Measurements from ENCODE around the gene SCTR. TPM values are rescaled to one million over a fixed set of nuclear protein-coding genes. Genes with fewer than 3 reads are reported as not detected.

The SCTR gene
- total and polyA plus RNA-seq, 2 of the 13 experiments (the other 11 are each of a cell fraction or from before 2014, with no cell fraction given) = not detected

DNA sequence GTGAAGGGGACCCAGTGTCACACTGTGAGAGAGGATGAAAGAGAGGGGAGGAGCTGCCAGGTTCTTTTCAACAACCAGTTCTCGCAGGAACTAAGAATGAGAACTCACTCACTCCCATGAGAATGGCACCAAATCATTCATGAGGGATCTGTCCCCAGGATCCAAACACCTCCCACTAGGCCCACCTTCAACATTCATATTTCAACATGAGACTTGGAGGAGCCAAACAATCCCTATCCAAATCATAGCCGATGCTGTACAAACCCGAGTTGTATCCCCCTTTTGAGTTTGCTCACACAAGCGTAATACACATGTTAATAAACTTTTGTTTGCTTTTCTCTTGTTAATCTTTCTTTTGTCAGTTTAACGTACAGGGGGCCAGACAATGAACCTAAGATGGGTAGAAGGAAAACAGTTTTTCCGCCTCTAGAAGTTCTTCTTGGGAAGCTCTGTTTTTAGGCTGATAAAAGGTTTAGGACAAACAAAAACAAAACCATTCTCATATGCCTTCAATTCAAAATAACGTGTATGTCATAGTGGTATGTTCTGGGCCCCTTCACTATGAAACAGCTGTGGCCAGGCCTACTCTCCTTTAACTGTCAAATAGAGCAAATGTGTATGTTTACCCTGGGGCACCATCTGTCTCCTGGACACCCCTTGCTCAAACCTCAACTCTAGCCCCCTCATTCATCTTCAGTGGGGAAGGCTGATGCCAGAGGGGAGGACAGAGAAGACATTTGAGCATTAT lies 101.7 kb downstream of the SCTR start:
- FAIRE-seq = no peak
- H3K27ac ChIP-seq (ENCODE audit: extremely low read length, insufficient read depth, low read length) = no peak overlapping the region
- intact Hi-C loops (cut with micrococcal nuclease; ENCODE audit: unreplicated experiment) = no loop called here
- no peak for ATAC-seq
- no peaks in the 10 kb centered on the region for H4K20me1 ChIP-seq (ENCODE audit: insufficient read depth, low read length)
- H3K36me3 ChIP-seq (replicated peaks in 1 of 2; ENCODE audit: control insufficient read depth in 1 of 2, insufficient read depth in 2 of 2, low read length in 2 of 2) = no peaks in the 10 kb centered on the region
- POLR2A ChIA-PET = no interaction called here
- H3K79me2 ChIP-seq (ENCODE audit: insufficient read depth, low read length) = no peaks in the 10 kb centered on the region
- H3K4me1 ChIP-seq (ENCODE audit: insufficient read depth, low read length) = peaks cover 89% of the 10 kb centered on the region
- no peaks in the 10 kb centered on the region; a peak in 2 of 5 replicates for H3K27me3 ChIP-seq (ENCODE audit: control insufficient read depth in 1 of 2, insufficient read depth in 2 of 2, low read length in 2 of 2)
- H3K4me2 ChIP-seq (ENCODE audit: low read depth, low read length) = peak overlapping the region; percentile 49
- H3K9me3 ChIP-seq (ENCODE audit: low read length) = peaks cover 12% of the 10 kb centered on the region
- in situ Hi-C loops (cut with HindIII; ENCODE audit: extremely low pct_ligation_motif_present, low pct_unique_long_range_greater_than_20kb) = no loop called here
- no TSS peak for BruUV-seq (replicated peaks)
- no peak overlapping the region for H2AFZ ChIP-seq (ENCODE audit: low read length)
- DNase-seq (ENCODE audit: low spot score) = no peak
- 7% methylated on average over 7 of the region's 7 CpGs for WGBS (ENCODE audit: low lambda C conversion rate)
- CTCF ChIA-PET (ENCODE audit: low intra/inter-chr PET ratio, low total read pairs) = no interaction called here
- H3K4me3 ChIP-seq (replicated peaks in 1 of 3; ENCODE audit: insufficient read depth in 1 of 3, low read depth in 2 of 3, low read length in 3 of 3) = no peak overlapping the region
- no peak overlapping the region; the same call in 1 of the 2 replicates for H3K9ac ChIP-seq (ENCODE audit: insufficient read depth, low read depth, low read length)
- TF ChIP-seq, protein P1, sequence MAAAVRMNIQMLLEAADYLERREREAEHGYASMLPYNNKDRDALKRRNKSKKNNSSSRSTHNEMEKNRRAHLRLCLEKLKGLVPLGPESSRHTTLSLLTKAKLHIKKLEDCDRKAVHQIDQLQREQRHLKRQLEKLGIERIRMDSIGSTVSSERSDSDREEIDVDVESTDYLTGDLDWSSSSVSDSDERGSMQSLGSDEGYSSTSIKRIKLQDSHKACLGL (CRISPR knock-in tag; IDR thresholded peaks at IDR 0.05) = no peak
- TF ChIP-seq, protein P2, sequence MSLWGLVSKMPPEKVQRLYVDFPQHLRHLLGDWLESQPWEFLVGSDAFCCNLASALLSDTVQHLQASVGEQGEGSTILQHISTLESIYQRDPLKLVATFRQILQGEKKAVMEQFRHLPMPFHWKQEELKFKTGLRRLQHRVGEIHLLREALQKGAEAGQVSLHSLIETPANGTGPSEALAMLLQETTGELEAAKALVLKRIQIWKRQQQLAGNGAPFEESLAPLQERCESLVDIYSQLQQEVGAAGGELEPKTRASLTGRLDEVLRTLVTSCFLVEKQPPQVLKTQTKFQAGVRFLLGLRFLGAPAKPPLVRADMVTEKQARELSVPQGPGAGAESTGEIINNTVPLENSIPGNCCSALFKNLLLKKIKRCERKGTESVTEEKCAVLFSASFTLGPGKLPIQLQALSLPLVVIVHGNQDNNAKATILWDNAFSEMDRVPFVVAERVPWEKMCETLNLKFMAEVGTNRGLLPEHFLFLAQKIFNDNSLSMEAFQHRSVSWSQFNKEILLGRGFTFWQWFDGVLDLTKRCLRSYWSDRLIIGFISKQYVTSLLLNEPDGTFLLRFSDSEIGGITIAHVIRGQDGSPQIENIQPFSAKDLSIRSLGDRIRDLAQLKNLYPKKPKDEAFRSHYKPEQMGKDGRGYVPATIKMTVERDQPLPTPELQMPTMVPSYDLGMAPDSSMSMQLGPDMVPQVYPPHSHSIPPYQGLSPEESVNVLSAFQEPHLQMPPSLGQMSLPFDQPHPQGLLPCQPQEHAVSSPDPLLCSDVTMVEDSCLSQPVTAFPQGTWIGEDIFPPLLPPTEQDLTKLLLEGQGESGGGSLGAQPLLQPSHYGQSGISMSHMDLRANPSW (CRISPR knock-in tag; IDR thresholded peaks at IDR 0.05; ENCODE audit: borderline replicate concordance) = no peak
- TF ChIP-seq TEAD3 (CRISPR knock-in tag; optimal IDR thresholded peaks at IDR 0.05; ENCODE audit: borderline replicate concordance) = no peak
- TF ChIP-seq, protein P3, sequence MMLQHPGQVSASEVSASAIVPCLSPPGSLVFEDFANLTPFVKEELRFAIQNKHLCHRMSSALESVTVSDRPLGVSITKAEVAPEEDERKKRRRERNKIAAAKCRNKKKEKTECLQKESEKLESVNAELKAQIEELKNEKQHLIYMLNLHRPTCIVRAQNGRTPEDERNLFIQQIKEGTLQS (CRISPR knock-in tag; IDR thresholded peaks at IDR 0.05) = no peak
- TF ChIP-seq ZBTB1 (CRISPR knock-in tag; IDR thresholded peaks at IDR 0.05; ENCODE audit: borderline replicate concordance) = no peak
- TF ChIP-seq ZNF776 (CRISPR knock-in tag; IDR thresholded peaks at IDR 0.05) = 0 out of 2 replicates have a peak, but pooled peaks have one; percentile 52
- TF ChIP-seq JUN (CRISPR knock-in tag; IDR thresholded peaks at IDR 0.05) = no peak
- no peak for TF ChIP-seq POGZ (CRISPR knock-in tag; IDR thresholded peaks at IDR 0.05)
- 0 out of 2 replicates have a peak, but pooled peaks have one; percentile 11 for TF ChIP-seq SAP130 (CRISPR knock-in tag; IDR thresholded peaks at IDR 0.05; ENCODE audit: low read depth)
- TF ChIP-seq MIXL1 (CRISPR knock-in tag; IDR thresholded peaks at IDR 0.05) = no peak
- TF ChIP-seq ZNF253 (CRISPR knock-in tag; IDR thresholded peaks at IDR 0.05; ENCODE audit: borderline replicate concordance) = no peak
- TF ChIP-seq, protein P4, sequence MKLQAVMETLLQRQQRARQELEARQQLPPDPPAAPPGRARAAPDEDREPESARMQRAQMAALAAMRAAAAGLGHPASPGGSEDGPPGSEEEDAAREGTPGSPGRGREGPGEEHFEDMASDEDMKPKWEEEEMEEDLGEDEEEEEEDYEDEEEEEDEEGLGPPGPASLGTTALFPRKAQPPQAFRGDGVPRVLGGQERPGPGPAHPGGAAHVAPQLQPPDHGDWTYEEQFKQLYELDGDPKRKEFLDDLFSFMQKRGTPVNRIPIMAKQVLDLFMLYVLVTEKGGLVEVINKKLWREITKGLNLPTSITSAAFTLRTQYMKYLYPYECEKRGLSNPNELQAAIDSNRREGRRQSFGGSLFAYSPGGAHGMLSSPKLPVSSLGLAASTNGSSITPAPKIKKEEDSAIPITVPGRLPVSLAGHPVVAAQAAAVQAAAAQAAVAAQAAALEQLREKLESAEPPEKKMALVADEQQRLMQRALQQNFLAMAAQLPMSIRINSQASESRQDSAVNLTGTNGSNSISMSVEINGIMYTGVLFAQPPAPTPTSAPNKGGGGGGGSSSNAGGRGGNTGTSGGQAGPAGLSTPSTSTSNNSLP (IDR thresholded peaks at IDR 0.05; ENCODE audit: low read depth, low read length) = no peak
- 0 out of 2 replicates have a peak, but pooled peaks have one; percentile 23 for TF ChIP-seq NR2F2 (IDR thresholded peaks at IDR 0.05; ENCODE audit: borderline replicate concordance, low read depth)
- TF ChIP-seq KDM5A (IDR thresholded peaks at IDR 0.05; ENCODE audit: borderline replicate concordance, low read length) = no peak
- peak; percentile 7; the same call in 1 of the 2 replicates for TF ChIP-seq RARA (CRISPR knock-in tag; IDR thresholded peaks at IDR 0.05)
- no peak for TF ChIP-seq NR3C1 (CRISPR knock-in tag; IDR thresholded peaks at IDR 0.05)
- no peak for TF ChIP-seq ZSCAN30 (CRISPR knock-in tag; IDR thresholded peaks at IDR 0.05)
